ENCODE data around the gene LRRC17.

The LRRC17 gene

GRCh38 chr7:102912742-102913141 is at the start of gene LRRC17:
Gene LRRC17 (plus strand): TSS chr7:102913000. CDS start chr7:102933914, 20,914 bp downstream.
- DNase-seq, result peak; percentile 14

- DNase-seq, result no peak
Observed at GRCh38 chr7:102864958-102865357, 47.8 kb upstream of the LRRC17 start.

- DNase-seq, result no peak
Observed at GRCh38 chr7:102866535-102867215, 46.1 kb upstream of the LRRC17 start.

GRCh38 chr7:102869195-102869594 is 43.6 kb upstream of the LRRC17 start:
- DNase-seq, result no peak

- no peak for DNase-seq
Observed at GRCh38 chr7:102872460-102872859, 40.3 kb upstream of the LRRC17 start.

- no peak for DNase-seq
Observed at GRCh38 chr7:102873470-102874165, 39.2 kb upstream of the LRRC17 start.

GRCh38 chr7:102874166-102874829 is 38.5 kb upstream of the LRRC17 start:
- no peak for DNase-seq

- no peak for DNase-seq
Observed at GRCh38 chr7:102874966-102875365, 37.8 kb upstream of the LRRC17 start.

- DNase-seq, result no peak
Observed at GRCh38 chr7:102875700-102876295, 37.0 kb upstream of the LRRC17 start.

GRCh38 chr7:102883098-102883860 is 29.5 kb upstream of the LRRC17 start:
- DNase-seq, result no peak

GRCh38 chr7:102888561-102889233 is 24.1 kb upstream of the LRRC17 start:
- DNase-seq, result no peak

GRCh38 chr7:102889851-102890250 is 22.9 kb upstream of the LRRC17 start:
- no peak for DNase-seq

GRCh38 chr7:102890292-102890970 is 22.4 kb upstream of the LRRC17 start:
- no peak for DNase-seq

GRCh38 chr7:102890971-102891692 is 21.7 kb upstream of the LRRC17 start:
- DNase-seq, result no peak

- DNase-seq, result no peak
Observed at GRCh38 chr7:102891693-102892261, 21.0 kb upstream of the LRRC17 start.

GRCh38 chr7:102892631-102893278 is 20.0 kb upstream of the LRRC17 start:
- no peak for DNase-seq

- DNase-seq, result no peak
Observed at GRCh38 chr7:102895602-102896001, 17.2 kb upstream of the LRRC17 start.

GRCh38 chr7:102896585-102896984 is 16.2 kb upstream of the LRRC17 start:
- no peak for DNase-seq

GRCh38 chr7:102897211-102897631 is 15.6 kb upstream of the LRRC17 start:
- no peak for DNase-seq
